Measurements from ENCODE around the gene MRPL28. TPM values are rescaled to one million over a fixed set of nuclear protein-coding genes. Genes with fewer than 3 reads are reported as not detected.

The MRPL28 gene
- total and polyA plus RNA-seq, 11 donors = 66.3 to 157 (median 85.5) TPM

- DNase-seq = peak in 1 of 5 donors; percentile 60
- intact Hi-C loops (cut with DNase I) = no loop called here
Observed at GRCh38 chr16:369275-369865, 968 bp downstream of the MRPL28 start.

GRCh38 chr16:368388-369158 lies 1.8 kb downstream of the MRPL28 start:
- Histone ChIP-seq H3K36me3 (peaks cover 0 to 54% (median 34%) of the 10 kb centered on the region in 9 donors), H3K4me1 (peaks cover 3 to 22% (median 15%) of the 10 kb centered on the region in 12 donors), H3K4me3 (no peak overlapping the region), H3K9me3 (no peaks in the 10 kb centered on the region), H3K27me3 (peaks cover 0 to 3% (median 0%) of the 10 kb centered on the region in 9 donors), H3K27ac (no peak overlapping the region)
- 94 to 97% (median 96%) methylated on average over 25 to 29 of the region's 29 CpGs for WGBS, 4 donors
- no peak for TF ChIP-seq CTCF (IDR thresholded peaks at IDR 0.05)
- no peak for TF ChIP-seq POLR2A (IDR thresholded peaks at IDR 0.05)
- intact Hi-C loops (cut with DNase I) = no loop called here
- no peak for ATAC-seq
- DNase-seq = peak in 1 of 5 donors; percentile 29

More at GRCh38 chr16:369275-369865, 968 bp downstream of the MRPL28 start:
- no peak overlapping the region for H3K27ac ChIP-seq
- peaks cover 0 to 3% (median 0%) of the 10 kb centered on the region in 9 donors for H3K27me3 ChIP-seq
- ATAC-seq = no peak
- no peaks in the 10 kb centered on the region for H3K9me3 ChIP-seq
- TF ChIP-seq POLR2A (IDR thresholded peaks at IDR 0.05) = no peak
- no peak for TF ChIP-seq CTCF (IDR thresholded peaks at IDR 0.05)
- peaks cover 3 to 22% (median 15%) of the 10 kb centered on the region in 12 donors for H3K4me1 ChIP-seq
- H3K36me3 ChIP-seq = peaks cover 0 to 62% (median 40%) of the 10 kb centered on the region in 9 donors
- H3K4me3 ChIP-seq = peak overlapping the region in 8 of 12 donors; percentile 45 to 61 (median 53)
- WGBS, 4 donors = 85 to 89% (median 85%) methylated on average over 20 of the region's 20 CpGs

GRCh38 chr16:367333-367903 lies 2.9 kb downstream of the MRPL28 start:
- no peak for TF ChIP-seq CTCF (IDR thresholded peaks at IDR 0.05)
- no peak for TF ChIP-seq POLR2A (IDR thresholded peaks at IDR 0.05)
- ATAC-seq (no peak), DNase-seq (no peak)
- Histone ChIP-seq H3K4me1 (peaks cover 3 to 22% (median 15%) of the 10 kb centered on the region in 12 donors), H3K27ac (no peak overlapping the region), H3K4me3 (no peak overlapping the region), H3K36me3 (peaks cover 0 to 42% (median 28%) of the 10 kb centered on the region in 9 donors), H3K27me3 (peaks cover 0 to 6% (median 0%) of the 10 kb centered on the region in 9 donors), H3K9me3 (no peaks in the 10 kb centered on the region)
- 93 to 98% (median 96%) methylated on average over 16 to 18 of the region's 18 CpGs for WGBS, 4 donors
- intact Hi-C loops (cut with DNase I) = no loop called here

GRCh38 chr16:366476-366875 lies 3.9 kb downstream of the MRPL28 start:
- H3K27me3 ChIP-seq = peaks cover 0 to 6% (median 0%) of the 10 kb centered on the region in 9 donors
- no peak overlapping the region for H3K4me3 ChIP-seq
- no peak for TF ChIP-seq POLR2A (IDR thresholded peaks at IDR 0.05)
- intact Hi-C loops (cut with DNase I) = no loop called here
- ATAC-seq (no peak), DNase-seq (no peak)
- peaks cover 0 to 33% (median 27%) of the 10 kb centered on the region in 9 donors for H3K36me3 ChIP-seq
- WGBS, 4 donors = 73 to 91% (median 87%) methylated on average over 5 to 10 of the region's 10 CpGs
- no peak overlapping the region for H3K27ac ChIP-seq
- peaks cover 3 to 21% (median 15%) of the 10 kb centered on the region in 12 donors for H3K4me1 ChIP-seq
- H3K9me3 ChIP-seq = no peaks in the 10 kb centered on the region

All from heart left ventricle (tissue), 16 donors.